HepG2 (cell line): ENCODE measurements around the gene FFAR2. TPM values are rescaled to one million over a fixed set of nuclear protein-coding genes. Genes with fewer than 3 reads are reported as not detected.
A peak's percentile ranks its signal among the peaks of the same experiment; 100 is the strongest.

Source experiments
- GATAD2A ChIP-seq: IDR thresholded peaks from 2 replicates; pipeline ENCODE4 v1.6.1; 2016
- HNF4A ChIP-seq: sonication (generic); formaldehyde crosslinking; IDR thresholded peaks from 2 replicates; pipeline ENCODE4 v1.4.0; 2020; ENCODE audit warnings: missing genetic modification reagents
- JUND ChIP-seq: sonication (generic); formaldehyde crosslinking; IDR thresholded peaks from 2 replicates; pipeline ENCODE4 v1.8.0; 2022; ENCODE audit warnings: mild to moderate bottlenecking, missing genetic modification reagents
- KAT8 ChIP-seq: IDR thresholded peaks from 2 replicates; pipeline ENCODE4 v1.6.1; 2016; ENCODE audit warnings: missing genetic modification reagents, missing compliant biosample characterization
- NCOR1 ChIP-seq: fragments of 200-600 bp; sonication (generic); IDR thresholded peaks from 2 replicates; pipeline ENCODE4 v1.7.0; 2017; ENCODE audit warnings: antibody characterized with exemption, low read length, borderline replicate concordance
- PPARG ChIP-seq: conservative IDR thresholded peaks from 2 replicates; pipeline ENCODE4 v1.6.1; 2016; ENCODE audit warnings: missing biosample characterization, missing genetic modification reagents
- PRPF4 ChIP-seq: fragments of 200-400 bp; formaldehyde crosslinking; IDR thresholded peaks from 2 replicates; pipeline ENCODE4 v1.6.1; 2016; ENCODE audit warnings: low read length, low read depth; ENCODE audit not compliant: poor library complexity, severe bottlenecking
- SOX6 ChIP-seq, 2 experiments: fragments of 450-650 bp in 1 of 2; sonication (generic) in 1 of 2; formaldehyde crosslinking in 1 of 2; IDR thresholded peaks; 2 replicates each; pipeline versions ENCODE4 v1.4.0 to v1.6.1; 2017 to 2020; ENCODE audit warnings: antibody characterized with exemption in 1 of 2, mild to moderate bottlenecking in 1 of 2, missing genetic modification reagents in 1 of 2
- TRIM24 ChIP-seq: sonication (generic); formaldehyde crosslinking; IDR thresholded peaks from 2 replicates; pipeline ENCODE4 v1.8.0; 2022; ENCODE audit warnings: mild to moderate bottlenecking, missing genetic modification reagents
- ZNF572 ChIP-seq: sonication (generic); formaldehyde crosslinking; IDR thresholded peaks from 2 replicates; pipeline ENCODE4 v1.5.1; 2020; ENCODE audit warnings: mild to moderate bottlenecking, missing genetic modification reagents
- ZNF605 ChIP-seq: sonication (generic); formaldehyde crosslinking; IDR thresholded peaks from 2 replicates; pipeline ENCODE4 v1.8.0; 2022; ENCODE audit warnings: mild to moderate bottlenecking, missing genetic modification reagents
- ZSCAN29 ChIP-seq: sonication (generic); formaldehyde crosslinking; conservative IDR thresholded peaks from 2 replicates; pipeline ENCODE4 v1.4.0; 2020; ENCODE audit warnings: mild to moderate bottlenecking, missing genetic modification reagents
- polyA plus RNA-seq, 8 experiments: library from polyadenylated mRNA; depleted of rRNA in 3 of 8; stranded (reverse) in 7 of 8; unstranded in 1 of 8; fragments of >200 nt; fragmentation: Illumina TruSeq in 4 of 8; extraction: Trizol in 4 of 8; gene quantifications; 2 replicates each; pipeline versions ENCODE4 v1.2.1 to v1.2.3, GENCODE V29; 2011 to 2016; ENCODE audit warnings: low read depth in 4 of 8, missing spikeins in 1 of 8, mixed read lengths in 1 of 8; ENCODE audit not compliant: insufficient read depth in 1 of 8
- total RNA-seq, 5 experiments: library from RNA; depleted of rRNA; stranded (reverse); fragments of >200 nt; fragmentation: Illumina TruSeq; extraction: Trizol; gene quantifications; 2 replicates each; pipeline ENCODE4 v1.2.3, GENCODE V29; 2016; ENCODE audit warnings: low read depth in 1 of 5
- TF ChIP-seq, protein P1 (sequence below): sonication (generic); formaldehyde crosslinking; IDR thresholded peaks from 2 replicates; pipeline ENCODE4 v1.4.0; 2020; ENCODE audit warnings: missing genetic modification reagents, borderline replicate concordance
- TF ChIP-seq, protein P2 (sequence below): sonication (generic); formaldehyde crosslinking; IDR thresholded peaks from 2 replicates; pipeline ENCODE4 v1.8.0; 2022; ENCODE audit warnings: missing genetic modification reagents, mild to moderate bottlenecking, borderline replicate concordance
- TF ChIP-seq, protein P3 (sequence below): sonication (generic); formaldehyde crosslinking; IDR thresholded peaks from 2 replicates; pipeline ENCODE4 v1.9.0; 2021; ENCODE audit warnings: missing genetic modification reagents, borderline replicate concordance
- TF ChIP-seq, protein P4 (sequence below): sonication (generic); formaldehyde crosslinking; IDR thresholded peaks from 2 replicates; pipeline ENCODE4 v1.4.0; 2020; ENCODE audit warnings: missing genetic modification reagents
- TF ChIP-seq, protein P5 (sequence below): sonication (generic); formaldehyde crosslinking; conservative IDR thresholded peaks from 2 replicates; pipeline ENCODE4 v1.4.0; 2020; ENCODE audit warnings: mild to moderate bottlenecking, missing genetic modification reagents, moderate library complexity

FFAR2 gene
- total and polyA plus RNA-seq, 2 of the 13 experiments (the other 11 are each of a cell fraction or from before 2014, with no cell fraction given), result 0.12 TPM; not detected in 1

DNA sequence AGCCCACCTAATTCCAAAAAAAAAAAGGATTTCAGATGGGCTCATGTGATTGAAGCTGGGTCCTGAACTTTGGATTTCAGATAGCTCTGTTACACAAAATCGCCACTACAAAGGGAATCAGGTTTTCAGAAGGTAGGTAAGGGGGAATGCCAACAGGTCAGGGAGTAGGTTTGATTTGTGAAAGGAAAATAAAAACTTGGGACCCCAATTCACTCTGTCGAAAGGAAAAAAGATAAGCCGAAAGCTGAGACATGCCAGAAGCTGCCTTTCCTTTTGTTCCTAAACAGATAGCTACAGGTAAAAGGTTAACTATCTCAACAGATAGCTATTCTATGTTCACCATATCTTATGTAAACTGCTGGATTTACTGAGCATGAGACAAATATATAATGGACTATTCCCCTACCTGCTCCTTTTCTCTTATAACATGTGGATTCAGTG is 38.2 kb downstream of the FFAR2 start (continued):
- no peak for TF ChIP-seq ZSCAN29 (CRISPR knock-in tag)
- TF ChIP-seq PRPF4, result no peak
- TF ChIP-seq, protein P1, sequence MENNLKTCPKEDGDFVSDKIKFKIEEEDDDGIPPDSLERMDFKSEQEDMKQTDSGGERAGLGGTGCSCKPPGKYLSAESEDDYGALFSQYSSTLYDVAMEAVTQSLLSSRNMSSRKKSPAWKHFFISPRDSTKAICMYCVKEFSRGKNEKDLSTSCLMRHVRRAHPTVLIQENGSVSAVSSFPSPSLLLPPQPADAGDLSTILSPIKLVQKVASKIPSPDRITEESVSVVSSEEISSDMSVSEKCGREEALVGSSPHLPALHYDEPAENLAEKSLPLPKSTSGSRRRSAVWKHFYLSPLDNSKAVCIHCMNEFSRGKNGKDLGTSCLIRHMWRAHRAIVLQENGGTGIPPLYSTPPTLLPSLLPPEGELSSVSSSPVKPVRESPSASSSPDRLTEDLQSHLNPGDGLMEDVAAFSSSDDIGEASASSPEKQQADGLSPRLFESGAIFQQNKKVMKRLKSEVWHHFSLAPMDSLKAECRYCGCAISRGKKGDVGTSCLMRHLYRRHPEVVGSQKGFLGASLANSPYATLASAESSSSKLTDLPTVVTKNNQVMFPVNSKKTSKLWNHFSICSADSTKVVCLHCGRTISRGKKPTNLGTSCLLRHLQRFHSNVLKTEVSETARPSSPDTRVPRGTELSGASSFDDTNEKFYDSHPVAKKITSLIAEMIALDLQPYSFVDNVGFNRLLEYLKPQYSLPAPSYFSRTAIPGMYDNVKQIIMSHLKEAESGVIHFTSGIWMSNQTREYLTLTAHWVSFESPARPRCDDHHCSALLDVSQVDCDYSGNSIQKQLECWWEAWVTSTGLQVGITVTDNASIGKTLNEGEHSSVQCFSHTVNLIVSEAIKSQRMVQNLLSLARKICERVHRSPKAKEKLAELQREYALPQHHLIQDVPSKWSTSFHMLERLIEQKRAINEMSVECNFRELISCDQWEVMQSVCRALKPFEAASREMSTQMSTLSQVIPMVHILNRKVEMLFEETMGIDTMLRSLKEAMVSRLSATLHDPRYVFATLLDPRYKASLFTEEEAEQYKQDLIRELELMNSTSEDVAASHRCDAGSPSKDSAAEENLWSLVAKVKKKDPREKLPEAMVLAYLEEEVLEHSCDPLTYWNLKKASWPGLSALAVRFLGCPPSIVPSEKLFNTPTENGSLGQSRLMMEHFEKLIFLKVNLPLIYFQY (CRISPR knock-in tag), result no peak
- TF ChIP-seq NCOR1, result peak; percentile 30; the same call in 1 of the 2 replicates
- TF ChIP-seq JUND, result no peak
- TF ChIP-seq, protein P2, sequence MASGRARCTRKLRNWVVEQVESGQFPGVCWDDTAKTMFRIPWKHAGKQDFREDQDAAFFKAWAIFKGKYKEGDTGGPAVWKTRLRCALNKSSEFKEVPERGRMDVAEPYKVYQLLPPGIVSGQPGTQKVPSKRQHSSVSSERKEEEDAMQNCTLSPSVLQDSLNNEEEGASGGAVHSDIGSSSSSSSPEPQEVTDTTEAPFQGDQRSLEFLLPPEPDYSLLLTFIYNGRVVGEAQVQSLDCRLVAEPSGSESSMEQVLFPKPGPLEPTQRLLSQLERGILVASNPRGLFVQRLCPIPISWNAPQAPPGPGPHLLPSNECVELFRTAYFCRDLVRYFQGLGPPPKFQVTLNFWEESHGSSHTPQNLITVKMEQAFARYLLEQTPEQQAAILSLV (CRISPR knock-in tag), result no peak
- TF ChIP-seq PPARG (CRISPR knock-in tag), result peak; percentile 87
- TF ChIP-seq, protein P3, sequence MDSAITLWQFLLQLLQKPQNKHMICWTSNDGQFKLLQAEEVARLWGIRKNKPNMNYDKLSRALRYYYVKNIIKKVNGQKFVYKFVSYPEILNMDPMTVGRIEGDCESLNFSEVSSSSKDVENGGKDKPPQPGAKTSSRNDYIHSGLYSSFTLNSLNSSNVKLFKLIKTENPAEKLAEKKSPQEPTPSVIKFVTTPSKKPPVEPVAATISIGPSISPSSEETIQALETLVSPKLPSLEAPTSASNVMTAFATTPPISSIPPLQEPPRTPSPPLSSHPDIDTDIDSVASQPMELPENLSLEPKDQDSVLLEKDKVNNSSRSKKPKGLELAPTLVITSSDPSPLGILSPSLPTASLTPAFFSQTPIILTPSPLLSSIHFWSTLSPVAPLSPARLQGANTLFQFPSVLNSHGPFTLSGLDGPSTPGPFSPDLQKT, result no peak
- TF ChIP-seq ZNF572 (CRISPR knock-in tag), result no peak
- peak; percentile 69 for TF ChIP-seq HNF4A (CRISPR knock-in tag)
- TF ChIP-seq, protein P4, sequence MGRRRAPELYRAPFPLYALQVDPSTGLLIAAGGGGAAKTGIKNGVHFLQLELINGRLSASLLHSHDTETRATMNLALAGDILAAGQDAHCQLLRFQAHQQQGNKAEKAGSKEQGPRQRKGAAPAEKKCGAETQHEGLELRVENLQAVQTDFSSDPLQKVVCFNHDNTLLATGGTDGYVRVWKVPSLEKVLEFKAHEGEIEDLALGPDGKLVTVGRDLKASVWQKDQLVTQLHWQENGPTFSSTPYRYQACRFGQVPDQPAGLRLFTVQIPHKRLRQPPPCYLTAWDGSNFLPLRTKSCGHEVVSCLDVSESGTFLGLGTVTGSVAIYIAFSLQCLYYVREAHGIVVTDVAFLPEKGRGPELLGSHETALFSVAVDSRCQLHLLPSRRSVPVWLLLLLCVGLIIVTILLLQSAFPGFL (CRISPR knock-in tag), result no peak
- TF ChIP-seq TRIM24 (CRISPR knock-in tag), result no peak
- no peak for TF ChIP-seq SOX6 (IDR thresholded peaks at IDR 0.05)
- peak; percentile 71 for TF ChIP-seq SOX6 (CRISPR knock-in tag; IDR thresholded peaks at IDR 0.05)
- 0 out of 2 replicates have a peak, but pooled peaks have one; percentile 27 for TF ChIP-seq GATAD2A (CRISPR knock-in tag)
- no peak for TF ChIP-seq KAT8 (CRISPR knock-in tag)
- TF ChIP-seq ZNF605 (CRISPR knock-in tag), result no peak
- TF ChIP-seq, protein P5, sequence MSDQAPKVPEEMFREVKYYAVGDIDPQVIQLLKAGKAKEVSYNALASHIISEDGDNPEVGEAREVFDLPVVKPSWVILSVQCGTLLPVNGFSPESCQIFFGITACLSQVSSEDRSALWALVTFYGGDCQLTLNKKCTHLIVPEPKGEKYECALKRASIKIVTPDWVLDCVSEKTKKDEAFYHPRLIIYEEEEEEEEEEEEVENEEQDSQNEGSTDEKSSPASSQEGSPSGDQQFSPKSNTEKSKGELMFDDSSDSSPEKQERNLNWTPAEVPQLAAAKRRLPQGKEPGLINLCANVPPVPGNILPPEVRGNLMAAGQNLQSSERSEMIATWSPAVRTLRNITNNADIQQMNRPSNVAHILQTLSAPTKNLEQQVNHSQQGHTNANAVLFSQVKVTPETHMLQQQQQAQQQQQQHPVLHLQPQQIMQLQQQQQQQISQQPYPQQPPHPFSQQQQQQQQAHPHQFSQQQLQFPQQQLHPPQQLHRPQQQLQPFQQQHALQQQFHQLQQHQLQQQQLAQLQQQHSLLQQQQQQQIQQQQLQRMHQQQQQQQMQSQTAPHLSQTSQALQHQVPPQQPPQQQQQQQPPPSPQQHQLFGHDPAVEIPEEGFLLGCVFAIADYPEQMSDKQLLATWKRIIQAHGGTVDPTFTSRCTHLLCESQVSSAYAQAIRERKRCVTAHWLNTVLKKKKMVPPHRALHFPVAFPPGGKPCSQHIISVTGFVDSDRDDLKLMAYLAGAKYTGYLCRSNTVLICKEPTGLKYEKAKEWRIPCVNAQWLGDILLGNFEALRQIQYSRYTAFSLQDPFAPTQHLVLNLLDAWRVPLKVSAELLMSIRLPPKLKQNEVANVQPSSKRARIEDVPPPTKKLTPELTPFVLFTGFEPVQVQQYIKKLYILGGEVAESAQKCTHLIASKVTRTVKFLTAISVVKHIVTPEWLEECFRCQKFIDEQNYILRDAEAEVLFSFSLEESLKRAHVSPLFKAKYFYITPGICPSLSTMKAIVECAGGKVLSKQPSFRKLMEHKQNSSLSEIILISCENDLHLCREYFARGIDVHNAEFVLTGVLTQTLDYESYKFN (CRISPR knock-in tag), result peak; percentile 85
